ENCODE results near the gene R3HDM2. TPM values are rescaled to one million over a fixed set of nuclear protein-coding genes. Genes with fewer than 3 reads are reported as not detected.

R3HDM2 gene
- total and polyA plus RNA-seq, 2 donors (not counting 1 experiment from before 2014, with no cell fraction given): 104 to 129 TPM

DNA sequence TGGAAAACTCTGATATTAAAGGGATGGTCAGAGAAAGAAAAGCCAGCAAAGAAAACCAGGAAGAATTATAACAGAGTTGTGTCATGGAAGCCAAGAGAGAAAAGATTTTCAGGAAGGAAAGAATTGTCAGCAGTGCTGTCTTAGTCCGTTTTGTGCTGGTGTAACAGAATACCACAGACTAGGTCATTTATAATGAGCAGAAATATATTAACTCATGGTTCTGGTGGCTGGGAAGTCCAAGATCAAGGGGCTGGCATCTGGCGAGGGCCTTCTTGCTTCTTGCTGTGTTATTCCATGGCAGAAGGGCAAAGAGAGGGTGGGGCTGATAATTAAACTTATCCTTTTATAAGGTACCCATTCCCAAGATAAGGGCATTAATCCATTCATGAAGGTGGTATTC, 17.8 kb upstream of the R3HDM2 start:
- ChIA-PET CTCF (interaction anchor here (0.6 to 0.7 kb wide), 3 partner anchors 9 to 187 kb away, joined by 4 to 5 read pairs (median 4); no protein-coding TSS in a partner anchor), POLR2A (no interaction called here)
- Histone ChIP-seq H3K4me1 (ENCODE audit: control insufficient read depth in 2 of 2, insufficient read depth in 2 of 2, low read length in 2 of 2) (no peaks in the 10 kb centered on the region), H2AFZ (ENCODE audit: insufficient read depth, low read depth, low read length, poor library complexity, severe bottlenecking) (no peak overlapping the region), H3K36me3 (replicated peaks in 1 of 2; ENCODE audit: control extremely low read depth in 1 of 2, control insufficient read depth in 1 of 2, extremely low read depth in 1 of 2, insufficient read depth in 2 of 2, low read length in 1 of 2) (no peaks in the 10 kb centered on the region), H3K4me3 (ENCODE audit: control extremely low read depth in 1 of 5, extremely low read depth in 1 of 5, insufficient read depth in 1 of 5, low read depth in 2 of 5, low read length in 4 of 5) (no peak overlapping the region), H3K27me3 (replicated peaks in 1 of 4; ENCODE audit: control extremely low read depth in 1 of 4, control insufficient read depth in 3 of 4, insufficient read depth in 4 of 4, low read length in 3 of 4) (no peaks in the 10 kb centered on the region), H3K9ac (ENCODE audit: low read length) (no peak overlapping the region), H3K27ac (ENCODE audit: low read length in 2 of 2) (no peak overlapping the region), H4K20me1 (ENCODE audit: control insufficient read depth, insufficient read depth, low read length, poor library complexity, severe bottlenecking) (no peaks in the 10 kb centered on the region), H3K79me2 (ENCODE audit: control insufficient read depth, insufficient read depth, low read length) (no peaks in the 10 kb centered on the region), H3K4me2 (replicated peaks; ENCODE audit: low read depth, low read length, poor library complexity, severe bottlenecking) (no peak overlapping the region), H3K9me3 (ENCODE audit: control extremely low read depth in 1 of 3, control insufficient read depth in 2 of 3, insufficient read depth in 1 of 3, low read length in 2 of 3) (no peaks in the 10 kb centered on the region)
- Mint-ChIP-seq H3K4me3 (no peak overlapping the region), H3K4me1 (peaks cover 2% of the 10 kb centered on the region), H3K27me3 (peaks cover 4% of the 10 kb centered on the region), H3K27ac (no peak overlapping the region), H3K9me3 (ENCODE audit: insufficient read depth) (no peaks in the 10 kb centered on the region)
- TF ChIP-seq EZH2 (IDR thresholded peaks at IDR 0.05; ENCODE audit: borderline replicate concordance, insufficient read depth, low read depth, low read length, poor library complexity, severe bottlenecking) (no peak), CTCF (IDR thresholded peaks at IDR 0.05) (no peak)
- DNase-seq (no peak), ATAC-seq (ENCODE audit: low read depth) (no peak)
- no CpG with 5 or more reads among the region's 2 CpGs for WGBS (ENCODE audit: insufficient coverage)
- intact Hi-C loops (cut with micrococcal nuclease): no loop called here

DNA sequence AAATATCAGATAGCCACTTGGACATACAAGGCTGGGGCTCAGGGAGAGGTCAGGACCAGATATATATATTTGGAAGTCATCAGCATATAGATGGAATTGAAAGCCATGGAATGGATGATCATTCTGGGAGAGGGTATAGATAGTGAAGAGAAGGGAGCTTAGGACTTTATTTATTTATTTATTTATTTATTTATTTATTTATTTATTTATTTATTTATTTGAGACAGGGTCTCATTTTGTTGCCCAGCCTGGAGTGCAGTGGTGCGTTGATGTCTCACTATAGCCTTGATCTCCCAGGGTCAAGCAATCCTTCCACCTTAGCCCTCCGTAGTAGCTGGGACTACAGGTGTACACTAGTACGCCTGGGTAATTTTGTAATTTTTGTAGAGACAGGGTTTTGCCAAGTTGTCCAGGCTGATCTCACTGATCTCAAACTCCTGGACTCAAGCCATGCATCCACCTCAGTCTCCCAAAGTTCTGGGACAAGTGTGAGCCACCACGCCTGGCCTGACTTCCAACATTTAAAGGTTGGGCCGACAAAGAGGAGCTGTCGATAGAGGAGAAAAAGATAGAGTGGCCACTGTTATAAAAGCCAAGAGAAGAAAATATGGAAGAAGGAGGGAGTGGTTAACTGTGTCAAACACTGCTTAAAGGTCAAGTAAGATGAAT, 15.6 kb upstream of the R3HDM2 start:
- Histone ChIP-seq H3K27me3 (replicated peaks in 1 of 4; ENCODE audit: control extremely low read depth in 1 of 4, control insufficient read depth in 3 of 4, insufficient read depth in 4 of 4, low read length in 3 of 4) (no peaks in the 10 kb centered on the region), H3K9me3 (ENCODE audit: control extremely low read depth in 1 of 3, control insufficient read depth in 2 of 3, insufficient read depth in 1 of 3, low read length in 2 of 3) (peaks cover 0 to 5% (median 4%) of the 10 kb centered on the region in 3 donors), H3K4me2 (replicated peaks; ENCODE audit: low read depth, low read length, poor library complexity, severe bottlenecking) (no peak overlapping the region), H3K36me3 (replicated peaks in 1 of 2; ENCODE audit: control extremely low read depth in 1 of 2, control insufficient read depth in 1 of 2, extremely low read depth in 1 of 2, insufficient read depth in 2 of 2, low read length in 1 of 2) (no peaks in the 10 kb centered on the region), H3K9ac (ENCODE audit: low read length) (no peak overlapping the region), H3K4me1 (ENCODE audit: control insufficient read depth in 2 of 2, insufficient read depth in 2 of 2, low read length in 2 of 2) (no peaks in the 10 kb centered on the region), H2AFZ (ENCODE audit: insufficient read depth, low read depth, low read length, poor library complexity, severe bottlenecking) (no peak overlapping the region), H3K4me3 (ENCODE audit: control extremely low read depth in 1 of 5, extremely low read depth in 1 of 5, insufficient read depth in 1 of 5, low read depth in 2 of 5, low read length in 4 of 5) (no peak overlapping the region), H3K27ac (ENCODE audit: low read length in 2 of 2) (no peak overlapping the region), H4K20me1 (ENCODE audit: control insufficient read depth, insufficient read depth, low read length, poor library complexity, severe bottlenecking) (no peaks in the 10 kb centered on the region), H3K79me2 (ENCODE audit: control insufficient read depth, insufficient read depth, low read length) (no peaks in the 10 kb centered on the region)
- ChIA-PET CTCF (interaction anchor here (2.8 kb wide), 1 partner anchor 9 kb away, joined by 13 read pairs; the partner anchor contains the start of gene INHBE), POLR2A (no interaction called here)
- ATAC-seq (ENCODE audit: low read depth): no peak
- Mint-ChIP-seq H3K4me3 (no peak overlapping the region), H3K9me3 (ENCODE audit: insufficient read depth) (peaks cover 2% of the 10 kb centered on the region), H3K27ac (no peak overlapping the region), H3K4me1 (no peaks in the 10 kb centered on the region), H3K27me3 (no peaks in the 10 kb centered on the region)
- intact Hi-C loops (cut with micrococcal nuclease): no loop called here
- 98% methylated on average over 4 of the region's 6 CpGs for WGBS (ENCODE audit: insufficient coverage)
- no peak for DNase-seq
- no peak for TF ChIP-seq EZH2 (IDR thresholded peaks at IDR 0.05; ENCODE audit: borderline replicate concordance, insufficient read depth, low read depth, low read length, poor library complexity, severe bottlenecking)
- TF ChIP-seq CTCF (IDR thresholded peaks at IDR 0.05): no peak

All from B cell (primary cell).